ENCODE results near the gene ATP13A2. TPM values are rescaled to one million over a fixed set of nuclear protein-coding genes. Genes with fewer than 3 reads are reported as not detected.

Gene ATP13A2
- total RNA-seq, 1 experiment from 2014 or later, result 48.4 TPM

- Histone ChIP-seq H3K9me2 (replicated peaks; ENCODE audit: low read length) (no peaks in the 10 kb centered on the region), H3K4me3 (ENCODE audit: low read length) (no peak overlapping the region), H3K36me3 (ENCODE audit: low read depth, low read length) (no peaks in the 10 kb centered on the region), H4K20me1 (ENCODE audit: low read length) (no peaks in the 10 kb centered on the region), H3F3A (ENCODE audit: low read length, unreplicated experiment) (no peaks in the 10 kb centered on the region), H3K9ac (ENCODE audit: low read length) (no peak overlapping the region), H3K27me3 (ENCODE audit: low read length) (no peaks in the 10 kb centered on the region), H3K4me1 (ENCODE audit: insufficient read depth, low read length) (no peaks in the 10 kb centered on the region), H3K4me2 (ENCODE audit: low read length) (no peak overlapping the region), H3K79me2 (ENCODE audit: low read length) (no peaks in the 10 kb centered on the region), H3K27ac (ENCODE audit: low read length) (no peak overlapping the region), H3K9me3 (ENCODE audit: low read length) (no peaks in the 10 kb centered on the region), H2AFZ (ENCODE audit: low read length) (no peak overlapping the region)
- TF ChIP-seq, protein P1, sequence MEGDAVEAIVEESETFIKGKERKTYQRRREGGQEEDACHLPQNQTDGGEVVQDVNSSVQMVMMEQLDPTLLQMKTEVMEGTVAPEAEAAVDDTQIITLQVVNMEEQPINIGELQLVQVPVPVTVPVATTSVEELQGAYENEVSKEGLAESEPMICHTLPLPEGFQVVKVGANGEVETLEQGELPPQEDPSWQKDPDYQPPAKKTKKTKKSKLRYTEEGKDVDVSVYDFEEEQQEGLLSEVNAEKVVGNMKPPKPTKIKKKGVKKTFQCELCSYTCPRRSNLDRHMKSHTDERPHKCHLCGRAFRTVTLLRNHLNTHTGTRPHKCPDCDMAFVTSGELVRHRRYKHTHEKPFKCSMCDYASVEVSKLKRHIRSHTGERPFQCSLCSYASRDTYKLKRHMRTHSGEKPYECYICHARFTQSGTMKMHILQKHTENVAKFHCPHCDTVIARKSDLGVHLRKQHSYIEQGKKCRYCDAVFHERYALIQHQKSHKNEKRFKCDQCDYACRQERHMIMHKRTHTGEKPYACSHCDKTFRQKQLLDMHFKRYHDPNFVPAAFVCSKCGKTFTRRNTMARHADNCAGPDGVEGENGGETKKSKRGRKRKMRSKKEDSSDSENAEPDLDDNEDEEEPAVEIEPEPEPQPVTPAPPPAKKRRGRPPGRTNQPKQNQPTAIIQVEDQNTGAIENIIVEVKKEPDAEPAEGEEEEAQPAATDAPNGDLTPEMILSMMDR (conservative IDR thresholded peaks at IDR 0.05; ENCODE audit: low read depth, low read length), result no peak
- TF ChIP-seq EZH2 (IDR thresholded peaks at IDR 0.05; ENCODE audit: low read length, unreplicated experiment) (no peak), EZH2phosphoT487 (IDR thresholded peaks at IDR 0.05; ENCODE audit: borderline replicate concordance, low read length) (no peak)
- intact Hi-C loops (cut with micrococcal nuclease), result no loop called here
- CTCF ChIA-PET, result no interaction called here
- BruUV-seq (replicated peaks), result no TSS peak
- POLR2A ChIA-PET (ENCODE audit: unreplicated experiment), result no interaction called here
- ATAC-seq (no peak), DNase-seq (no peak)
Observed at GRCh38 chr1:16973215-16973614, 38.5 kb downstream of the ATP13A2 start.

DNA sequence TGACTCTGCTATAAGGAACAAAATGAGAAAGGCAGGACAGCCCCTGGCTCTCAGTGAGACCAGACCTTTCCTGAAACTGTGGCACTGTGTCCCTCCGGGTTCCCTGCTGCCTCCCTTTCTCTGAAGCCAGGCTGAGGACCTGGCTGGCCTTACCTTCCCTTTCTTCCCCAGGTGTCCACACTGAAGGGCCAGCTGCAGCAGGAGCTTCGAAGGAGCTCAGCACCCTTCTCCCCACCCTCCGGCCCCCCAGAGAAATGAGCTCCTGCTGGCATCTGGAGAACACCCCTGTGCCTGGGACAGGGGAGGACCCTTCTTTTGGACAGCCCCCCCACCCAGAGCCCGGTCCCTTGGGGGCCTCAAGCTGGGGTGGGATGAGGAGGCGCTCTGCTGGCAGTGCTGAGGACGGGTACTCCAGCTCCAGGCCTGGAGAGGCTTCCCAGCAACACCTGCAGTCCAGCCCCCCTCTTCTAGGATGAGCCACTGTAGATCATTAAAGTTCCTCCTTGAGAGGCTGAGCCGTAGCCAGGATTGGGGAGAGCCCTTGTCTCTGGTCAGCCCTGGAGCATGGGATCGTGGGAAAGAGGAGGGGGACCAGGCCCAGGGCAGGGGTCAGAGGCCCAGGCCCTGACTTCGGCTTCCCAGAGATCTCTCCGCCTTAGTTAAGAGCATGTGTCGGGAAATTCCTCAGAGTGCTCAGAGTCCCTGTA, 39.4 kb downstream of the ATP13A2 start:
- CTCF ChIA-PET, result no interaction called here

More for the DNA sequence above, 39.4 kb downstream of the ATP13A2 start:
- no peak overlapping the region for H3K4me2 ChIP-seq (ENCODE audit: low read length)
- no peaks in the 10 kb centered on the region for H3K9me3 ChIP-seq (ENCODE audit: low read length)
- POLR2A ChIA-PET (ENCODE audit: unreplicated experiment), result no interaction called here
- H3K36me3 ChIP-seq (ENCODE audit: low read depth, low read length), result no peaks in the 10 kb centered on the region
- no peak overlapping the region for H3K4me3 ChIP-seq (ENCODE audit: low read length)
- H3K79me2 ChIP-seq (ENCODE audit: low read length), result no peaks in the 10 kb centered on the region
- no peaks in the 10 kb centered on the region for H3K4me1 ChIP-seq (ENCODE audit: insufficient read depth, low read length)
- ATAC-seq (no peak), DNase-seq (no peak)
- intact Hi-C loops (cut with micrococcal nuclease), result no loop called here
- no peaks in the 10 kb centered on the region for H3K9me2 ChIP-seq (replicated peaks; ENCODE audit: low read length)
- H3K27ac ChIP-seq (ENCODE audit: low read length), result no peak overlapping the region
- BruUV-seq (replicated peaks), result TSS peak; percentile 21
- TF ChIP-seq EZH2 (IDR thresholded peaks at IDR 0.05; ENCODE audit: low read length, unreplicated experiment) (no peak), EZH2phosphoT487 (IDR thresholded peaks at IDR 0.05; ENCODE audit: borderline replicate concordance, low read length) (no peak)
- TF ChIP-seq, protein P1 (conservative IDR thresholded peaks at IDR 0.05; ENCODE audit: low read depth, low read length), result no peak
- H4K20me1 ChIP-seq (ENCODE audit: low read length), result no peaks in the 10 kb centered on the region
- no peak overlapping the region for H2AFZ ChIP-seq (ENCODE audit: low read length)
- no peaks in the 10 kb centered on the region for H3K27me3 ChIP-seq (ENCODE audit: low read length)
- no peak overlapping the region for H3K9ac ChIP-seq (ENCODE audit: low read length)
- no peaks in the 10 kb centered on the region for H3F3A ChIP-seq (ENCODE audit: low read length, unreplicated experiment)
